GM21360 (cell line): Measurements from ENCODE around the gene GALNT9.

Source experiments
- ATAC-seq: cut with Tn5 transposase; IDR thresholded peaks from one replicate; pipeline ENCODE4 v1.9.1; 2021; ENCODE audit warnings: mild to moderate bottlenecking, moderate library complexity; ENCODE audit not compliant: unreplicated experiment

The GALNT9 gene

DNA sequence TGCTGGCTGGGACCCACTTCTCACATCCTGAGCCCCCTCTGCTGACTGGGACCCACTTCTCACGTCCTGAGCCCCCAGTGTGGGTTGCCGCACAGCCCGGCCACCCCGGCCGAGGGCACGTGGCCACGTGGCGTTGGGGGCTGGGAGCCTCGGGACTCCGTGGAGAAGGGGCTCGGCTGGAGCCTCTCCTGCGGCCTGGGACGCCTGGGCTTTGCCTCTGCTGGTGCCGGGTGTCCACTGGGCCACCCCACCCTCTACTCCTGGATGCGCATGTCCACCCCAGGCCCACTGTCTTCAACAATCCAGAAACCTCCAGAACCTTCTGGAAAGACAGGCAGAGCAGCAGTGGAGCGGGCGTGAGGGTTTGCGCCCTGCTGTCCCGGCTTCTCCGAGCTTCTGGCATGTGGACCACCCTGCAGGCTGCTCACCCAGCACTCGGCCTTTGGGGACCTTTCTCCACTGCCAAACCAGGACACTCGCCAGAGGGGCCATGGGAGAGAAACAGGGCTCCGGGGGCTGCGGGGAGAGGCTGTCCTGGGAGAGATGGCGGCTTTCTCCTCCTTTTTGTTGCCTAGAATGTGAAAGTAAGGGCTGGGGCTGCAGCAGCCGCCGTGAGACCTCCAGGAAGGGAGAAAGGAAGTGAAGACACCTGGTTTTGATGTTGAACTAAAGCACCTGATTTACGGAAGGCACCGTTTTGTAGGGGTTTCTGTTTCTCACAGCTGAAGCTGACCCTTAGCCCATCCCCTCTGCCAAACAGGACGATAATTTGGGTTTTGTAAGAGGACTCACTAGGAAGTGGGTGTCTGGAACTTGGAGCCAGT, 155.2 kb downstream of the GALNT9 start:
- no peak for ATAC-seq

DNA sequence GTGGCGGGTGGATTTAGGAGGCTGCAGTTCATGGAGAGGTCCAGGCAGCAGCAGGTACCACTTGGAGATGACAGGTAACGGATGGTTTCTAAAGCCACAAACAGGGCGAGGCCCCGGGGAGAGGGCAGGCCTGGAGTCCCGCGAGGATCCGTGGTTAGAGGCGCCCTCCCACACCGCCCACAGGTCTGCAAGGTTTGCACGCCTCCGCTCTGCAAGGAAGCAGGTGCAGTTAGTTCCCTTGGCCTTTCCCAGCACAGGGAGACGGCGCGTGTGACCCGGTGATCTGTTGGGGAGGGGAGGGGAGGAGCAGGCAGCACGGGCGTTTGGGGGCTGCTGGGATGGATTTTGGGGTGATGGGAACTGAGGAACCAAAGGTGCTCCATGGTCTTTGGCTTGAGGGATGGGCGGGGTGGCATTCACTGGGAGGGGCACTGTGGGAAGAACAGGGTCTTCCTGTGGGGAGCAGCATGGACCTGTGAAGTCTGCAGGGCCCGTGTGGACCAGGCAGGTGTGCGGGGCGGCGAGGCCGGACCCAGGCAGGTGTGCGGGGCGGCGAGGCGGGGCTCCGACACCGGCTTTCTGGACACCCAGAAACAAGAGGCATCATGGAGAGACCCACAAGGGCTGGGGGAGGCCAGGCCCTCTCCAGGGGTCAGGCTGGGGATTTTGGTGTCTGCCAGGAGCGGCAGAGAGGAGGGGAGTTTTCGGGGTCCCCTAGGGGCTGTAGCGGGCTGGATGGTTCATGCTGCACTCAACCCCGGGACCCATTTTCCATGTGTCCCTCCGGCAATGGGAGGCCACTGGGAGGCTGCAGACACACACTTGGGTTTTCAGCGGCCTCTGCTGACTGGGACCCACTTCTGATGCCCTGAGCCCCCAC, 156.0 kb downstream of the GALNT9 start:
- ATAC-seq: no peak

GRCh38 chr12:132172619-132173018, 156.8 kb downstream of the GALNT9 start:
- no peak for ATAC-seq

DNA sequence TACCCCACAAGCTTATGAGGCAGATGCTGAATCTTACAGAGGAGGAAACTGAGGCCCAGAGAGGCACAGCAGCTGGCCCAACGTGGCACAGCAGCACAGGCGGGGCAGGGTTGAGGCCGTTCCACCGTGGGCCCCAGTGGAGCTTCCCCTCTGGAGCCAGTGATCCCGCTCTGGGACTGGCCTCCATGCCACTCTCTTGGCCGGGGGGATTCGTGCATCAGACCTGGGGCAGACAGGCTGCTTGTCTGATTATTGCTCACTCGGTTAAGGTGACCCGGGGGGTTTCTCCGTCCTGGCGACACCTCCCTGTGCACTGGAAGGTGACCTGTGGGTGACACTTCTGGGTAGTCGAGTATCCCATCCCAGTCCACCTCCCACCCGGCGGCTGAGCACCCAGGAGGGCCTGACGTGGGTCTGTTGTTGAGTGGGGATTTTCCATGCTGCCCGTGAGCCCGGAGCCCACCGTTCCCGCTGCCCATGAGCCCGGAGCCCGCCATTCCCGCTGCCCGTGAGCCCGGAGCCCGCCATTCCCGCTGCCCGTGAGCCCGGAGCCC, 157.3 kb downstream of the GALNT9 start:
- no peak for ATAC-seq

- ATAC-seq: no peak
These were observed 158.0 kb downstream of the GALNT9 start for GRCh38 chr12:132171293-132171967.

DNA sequence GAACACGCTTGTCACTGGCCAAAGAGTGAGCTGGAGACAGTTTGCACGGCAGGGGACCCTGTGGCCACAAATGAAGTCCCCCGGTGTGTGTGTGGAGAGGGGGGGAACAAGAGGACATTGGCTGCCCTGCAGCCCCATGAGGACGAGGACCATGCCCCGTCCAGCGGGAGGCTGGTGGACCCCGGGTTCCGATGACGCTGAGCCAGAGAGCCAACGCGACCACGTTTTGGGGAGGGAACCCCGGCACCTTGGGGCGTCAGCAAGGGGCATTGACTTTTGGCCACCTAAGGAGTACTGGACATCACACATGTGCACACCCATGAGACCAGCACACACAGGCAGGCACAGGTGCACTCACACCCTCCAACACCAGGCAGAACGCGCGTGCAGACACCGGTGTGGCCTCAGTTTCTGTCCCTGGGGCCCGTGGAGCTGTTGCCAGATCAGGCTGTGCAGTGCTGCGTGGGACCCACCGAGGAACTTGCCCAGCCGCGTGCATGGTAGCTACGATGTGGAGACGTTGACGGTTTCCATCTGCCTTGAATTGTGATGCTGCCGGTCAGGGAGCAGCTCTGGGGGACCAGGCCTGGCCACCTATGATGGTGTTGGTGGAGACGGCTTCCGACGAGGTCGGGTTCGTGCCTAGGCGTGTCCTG, 158.6 kb downstream of the GALNT9 start:
- no peak for ATAC-seq

- no peak for ATAC-seq
These were observed 159.2 kb downstream of the GALNT9 start for GRCh38 chr12:132170094-132170636.

DNA sequence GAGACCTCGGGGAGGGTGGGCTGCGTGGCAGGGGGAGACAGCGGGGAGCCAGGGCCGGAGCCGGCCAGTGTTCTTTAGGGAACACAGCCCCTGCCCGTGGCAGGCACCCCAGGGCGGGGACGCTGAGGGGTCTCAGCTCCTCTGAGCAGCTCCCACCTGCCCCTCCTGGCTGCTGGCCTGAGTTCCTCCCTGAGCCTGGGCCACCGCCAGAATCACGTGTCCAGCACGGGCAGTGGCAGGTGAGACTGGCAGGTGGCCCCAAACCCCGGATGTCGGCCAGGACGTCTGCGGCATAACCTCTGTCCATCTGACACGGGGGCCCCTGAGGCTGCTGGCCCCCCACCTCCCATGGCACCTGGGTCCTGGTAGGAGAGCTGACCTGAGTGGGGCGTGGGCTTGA, 160.0 kb downstream of the GALNT9 start:
- ATAC-seq: no peak

- ATAC-seq: no peak
These were observed 160.9 kb downstream of the GALNT9 start for GRCh38 chr12:132168311-132169031.

- ATAC-seq: no peak
These were observed 161.6 kb downstream of the GALNT9 start for GRCh38 chr12:132167611-132168310.

- ATAC-seq: no peak
These were observed 162.4 kb downstream of the GALNT9 start for GRCh38 chr12:132166801-132167591.

GRCh38 chr12:132166093-132166492, 163.3 kb downstream of the GALNT9 start:
- no peak for ATAC-seq

GRCh38 chr12:132165584-132165983, 163.8 kb downstream of the GALNT9 start:
- no peak for ATAC-seq

GRCh38 chr12:132164426-132164825, 165.0 kb downstream of the GALNT9 start:
- no peak for ATAC-seq

DNA sequence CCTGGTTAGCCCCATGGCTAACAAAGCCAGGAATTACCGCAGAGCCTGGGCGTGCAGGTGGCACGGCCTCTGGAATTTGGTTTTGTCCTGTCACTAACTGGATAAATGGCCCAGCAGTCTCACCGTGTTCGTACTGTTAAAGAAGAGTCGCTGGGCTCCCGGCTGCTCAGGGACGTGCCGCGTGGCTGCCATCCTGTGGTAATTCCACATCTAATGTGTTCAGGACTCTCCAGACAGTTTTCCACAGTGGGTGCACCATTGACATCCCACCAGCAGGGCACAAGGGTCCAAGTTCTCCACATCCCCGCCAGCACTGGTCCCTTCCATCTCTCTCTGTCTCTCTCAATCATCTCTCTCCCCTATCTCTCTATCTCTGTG, 165.5 kb downstream of the GALNT9 start:
- ATAC-seq: no peak

GRCh38 chr12:132163041-132163910, 166.1 kb downstream of the GALNT9 start:
- no peak for ATAC-seq

GRCh38 chr12:132162508-132163031, 166.8 kb downstream of the GALNT9 start:
- ATAC-seq: no peak
